Measurements from ENCODE around the gene ADSL.

GRCh38 chr22:40410272-40410671, 64.0 kb downstream of the ADSL start:
- TF ChIP-seq, protein P1, sequence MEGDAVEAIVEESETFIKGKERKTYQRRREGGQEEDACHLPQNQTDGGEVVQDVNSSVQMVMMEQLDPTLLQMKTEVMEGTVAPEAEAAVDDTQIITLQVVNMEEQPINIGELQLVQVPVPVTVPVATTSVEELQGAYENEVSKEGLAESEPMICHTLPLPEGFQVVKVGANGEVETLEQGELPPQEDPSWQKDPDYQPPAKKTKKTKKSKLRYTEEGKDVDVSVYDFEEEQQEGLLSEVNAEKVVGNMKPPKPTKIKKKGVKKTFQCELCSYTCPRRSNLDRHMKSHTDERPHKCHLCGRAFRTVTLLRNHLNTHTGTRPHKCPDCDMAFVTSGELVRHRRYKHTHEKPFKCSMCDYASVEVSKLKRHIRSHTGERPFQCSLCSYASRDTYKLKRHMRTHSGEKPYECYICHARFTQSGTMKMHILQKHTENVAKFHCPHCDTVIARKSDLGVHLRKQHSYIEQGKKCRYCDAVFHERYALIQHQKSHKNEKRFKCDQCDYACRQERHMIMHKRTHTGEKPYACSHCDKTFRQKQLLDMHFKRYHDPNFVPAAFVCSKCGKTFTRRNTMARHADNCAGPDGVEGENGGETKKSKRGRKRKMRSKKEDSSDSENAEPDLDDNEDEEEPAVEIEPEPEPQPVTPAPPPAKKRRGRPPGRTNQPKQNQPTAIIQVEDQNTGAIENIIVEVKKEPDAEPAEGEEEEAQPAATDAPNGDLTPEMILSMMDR (conservative IDR thresholded peaks at IDR 0.05; ENCODE audit: low read length) = no peak
- TF ChIP-seq EZH2phosphoT487 (IDR thresholded peaks at IDR 0.05; ENCODE audit: borderline replicate concordance, low read depth, low read length) = no peak
